Urinary bladder (tissue), 4 donors: Measurements from ENCODE around the gene CGREF1. TPM values are rescaled to one million over a fixed set of nuclear protein-coding genes. Genes with fewer than 3 reads are reported as not detected.
"Not testable (repeated sequence)": the region's sequence is repeated elsewhere in the genome, so short reads cannot be mapped to it uniquely, and the experiment has no call there.

Experiments
- DNase-seq: peaks from one replicate; pipeline ENCODE4 v3.0.0-alpha.2; 2015; ENCODE audit errors: extremely low spot score
- H3K27ac ChIP-seq: one replicate; pipeline ENCODE4 v1.5.1; 2013; ENCODE audit warnings: low read depth, mild to moderate bottlenecking, moderate library complexity
- H3K36me3 ChIP-seq: one replicate; pipeline ENCODE4 v1.6.1; 2013; ENCODE audit warnings: mild to moderate bottlenecking, moderate library complexity; ENCODE audit not compliant: insufficient read depth
- H3K4me1 ChIP-seq: one replicate; pipeline ENCODE4 v1.6.1; 2013; ENCODE audit warnings: mild to moderate bottlenecking, moderate library complexity; ENCODE audit not compliant: insufficient read depth
- H3K4me3 ChIP-seq: one replicate; pipeline ENCODE4 v1.5.1; 2013; ENCODE audit warnings: low read depth, low read length
- WGBS: extraction: QIAGEN DNeasy Blood & Tissue Kit; methylation state at CpG from one replicate; pipeline ENCODE4 v1.1.7; 2013; 5-methylcytosine and 5-hydroxymethylcytosine counted together
- polyA plus RNA-seq: library from polyadenylated mRNA; stranded (reverse); fragments of 200-250 nt; gene quantifications from one replicate; pipeline ENCODE4 v1.2.3, GENCODE V29; 2013
- total RNA-seq: library from RNA; depleted of rRNA; stranded (reverse); fragments of >200 nt; gene quantifications from one replicate; pipeline ENCODE4 v1.2.3, GENCODE V29; 2014
- donor health status: healthy with polysubstance abuse.
- donor health status: healthy.

The CGREF1 gene
- total and polyA plus RNA-seq, 2 donors: 1.0 to 4.1 TPM

DNA sequence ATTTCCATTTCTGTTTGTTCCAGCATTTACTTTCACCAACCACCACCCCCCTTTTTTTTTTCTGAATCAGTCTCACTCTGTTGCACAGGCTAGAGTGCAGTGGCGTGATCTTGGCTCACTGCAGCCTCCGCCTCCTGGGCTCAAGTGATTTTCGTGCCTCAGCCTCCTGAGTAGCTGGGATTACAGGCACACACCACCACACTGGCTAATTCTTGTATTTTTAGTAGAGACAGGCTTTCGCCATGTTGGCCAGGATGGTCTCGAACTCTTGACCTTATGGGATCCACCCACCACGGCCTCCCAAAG, 43.4 kb downstream of the CGREF1 start:
- not testable (repeated sequence) for H3K27ac ChIP-seq, H3K4me3 ChIP-seq, H3K4me1 ChIP-seq, DNase-seq, H3K36me3 ChIP-seq
- WGBS: 65% methylated on average over 6 of the region's 6 CpGs

DNA sequence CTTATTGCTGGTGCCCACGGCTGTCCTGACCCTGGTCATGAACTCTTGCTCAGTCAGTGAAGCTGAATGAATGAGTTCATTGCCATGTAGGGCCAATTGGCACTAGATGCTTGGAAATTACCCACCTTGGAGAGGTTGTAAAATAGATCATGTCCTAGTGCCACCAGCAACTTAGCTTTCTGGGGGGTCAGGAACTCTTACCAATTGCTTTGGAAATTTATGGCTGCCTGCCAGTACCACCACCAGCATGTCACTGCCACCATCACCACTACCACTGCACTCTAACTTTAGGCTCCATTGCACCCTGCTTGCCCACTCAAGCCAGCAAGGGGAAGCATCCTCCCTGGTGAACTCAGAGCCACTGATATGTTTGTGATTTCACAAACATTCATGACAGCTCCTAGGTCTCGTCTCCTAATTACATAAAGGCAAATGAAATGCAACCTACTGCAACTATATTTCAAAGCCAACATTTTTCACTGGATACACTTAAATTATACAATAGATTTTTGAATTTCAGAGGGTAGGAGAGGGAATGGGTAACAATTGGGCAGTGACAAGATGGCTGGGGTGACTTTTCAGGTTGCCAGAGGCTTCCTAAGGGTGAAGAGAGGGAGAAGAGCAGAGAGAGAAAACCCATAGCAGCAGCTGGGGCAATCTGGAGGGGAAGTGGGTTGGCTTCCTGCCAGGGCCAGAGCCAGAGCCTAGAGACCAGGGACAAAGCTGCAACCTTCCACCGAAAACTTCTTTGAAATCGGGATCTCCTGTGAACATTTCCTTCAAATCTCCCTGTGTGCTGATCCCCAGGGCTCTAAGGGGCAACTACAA, 44.0 kb downstream of the CGREF1 start:
- H3K27ac ChIP-seq: no peak overlapping the region
- no peaks in the 10 kb centered on the region for H3K36me3 ChIP-seq
- DNase-seq: no peak
- H3K4me3 ChIP-seq: no peak overlapping the region
- no peaks in the 10 kb centered on the region for H3K4me1 ChIP-seq
- 36% methylated on average over 4 of the region's 4 CpGs for WGBS

GRCh38 chr2:27073782-27074181, 45.1 kb downstream of the CGREF1 start:
- DNase-seq: no peak
- Histone ChIP-seq H3K4me1 (no peaks in the 10 kb centered on the region), H3K36me3 (no peaks in the 10 kb centered on the region), H3K4me3 (no peak overlapping the region), H3K27ac (peak overlapping the region; percentile 67)
- WGBS: 13% methylated on average over 2 of the region's 2 CpGs

DNA sequence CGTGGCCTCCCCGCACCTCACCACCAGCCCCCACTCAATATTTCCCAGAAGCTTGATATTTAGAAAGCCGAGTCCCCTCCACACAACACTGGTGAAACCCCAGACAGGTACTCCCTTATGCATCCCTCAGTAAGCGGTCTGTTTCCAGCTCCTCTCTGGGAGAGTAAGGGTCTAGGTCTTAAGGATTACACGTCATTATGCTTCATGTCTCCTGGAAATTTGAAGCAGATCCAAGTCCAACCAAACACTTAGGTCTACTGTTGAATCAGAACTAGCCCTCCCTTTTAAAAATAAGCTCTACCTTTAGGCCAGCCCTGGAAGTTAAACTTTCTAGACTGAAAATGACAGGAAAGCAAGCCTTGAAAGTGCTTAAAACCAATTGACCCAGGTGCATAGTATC, 46.0 kb downstream of the CGREF1 start:
- no peak overlapping the region for H3K4me3 ChIP-seq
- WGBS: 33% methylated on average over 5 of the region's 5 CpGs
- no peaks in the 10 kb centered on the region for H3K36me3 ChIP-seq
- peak overlapping the region; percentile 97 for H3K27ac ChIP-seq
- no peak for DNase-seq
- no peaks in the 10 kb centered on the region for H3K4me1 ChIP-seq

DNA sequence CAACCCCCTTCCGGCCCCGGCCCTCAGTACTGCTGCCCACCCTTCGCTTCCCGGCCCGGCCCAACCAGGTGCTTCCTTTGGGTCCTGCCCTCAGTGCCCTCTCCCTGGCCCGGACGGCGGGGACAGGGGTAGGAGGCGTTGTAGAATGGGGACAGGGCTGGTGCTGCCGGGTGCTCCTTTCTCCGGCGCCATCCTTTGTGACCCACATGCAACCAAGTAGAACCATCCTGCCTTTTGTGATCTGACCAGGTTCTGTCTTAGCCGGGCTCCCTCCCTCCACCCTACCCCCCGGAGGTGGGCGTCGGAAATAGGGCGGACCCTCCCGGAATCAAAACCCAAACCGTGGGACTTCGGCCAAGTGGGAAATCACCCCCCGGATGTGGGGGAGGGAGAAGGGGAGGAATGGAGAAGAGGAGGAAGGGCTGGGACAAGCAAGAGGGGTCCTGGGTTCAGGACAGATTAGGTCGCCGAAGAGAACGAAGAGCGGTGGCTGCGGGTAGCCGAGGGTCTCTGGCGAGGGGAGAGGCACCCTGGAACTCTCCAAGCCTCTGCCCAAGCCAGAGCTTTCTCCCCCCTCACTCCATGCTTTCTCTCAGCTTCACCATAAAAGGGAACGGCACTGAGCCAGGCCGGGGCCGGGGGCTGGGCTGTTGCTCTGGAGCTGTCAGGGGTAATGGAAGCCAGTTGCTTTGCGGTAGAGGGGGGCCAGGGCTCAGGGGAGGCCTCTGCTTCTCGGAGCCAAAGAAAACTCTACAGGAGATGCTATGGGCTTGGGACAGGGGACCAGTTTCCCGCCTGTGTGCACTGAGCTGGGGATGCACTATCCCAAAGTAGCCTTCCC, 46.7 kb downstream of the CGREF1 start:
- peak overlapping the region; percentile 76 for H3K4me3 ChIP-seq
- WGBS: 2% methylated on average over 34 of the region's 34 CpGs
- H3K4me1 ChIP-seq: no peaks in the 10 kb centered on the region
- peak overlapping the region; percentile 97 for H3K27ac ChIP-seq
- peak; percentile 85 for DNase-seq
- no peaks in the 10 kb centered on the region for H3K36me3 ChIP-seq

- under 1% methylated on average over 86 of the region's 86 CpGs for WGBS
- Histone ChIP-seq H3K27ac (peak within 1 kb of the TSS; percentile 97), H3K4me1 (no peaks in the 10 kb centered on the region), H3K4me3 (peak within 1 kb of the TSS; percentile 76), H3K36me3 (no peaks in the 10 kb centered on the region)
- peak; percentile 66 for DNase-seq
Measured at GRCh38 chr2:27071277-27071989, 47.5 kb downstream of the CGREF1 start, which contains the start of gene OST4. Gene OST4 (minus strand): TSS chr2:27071654.

DNA sequence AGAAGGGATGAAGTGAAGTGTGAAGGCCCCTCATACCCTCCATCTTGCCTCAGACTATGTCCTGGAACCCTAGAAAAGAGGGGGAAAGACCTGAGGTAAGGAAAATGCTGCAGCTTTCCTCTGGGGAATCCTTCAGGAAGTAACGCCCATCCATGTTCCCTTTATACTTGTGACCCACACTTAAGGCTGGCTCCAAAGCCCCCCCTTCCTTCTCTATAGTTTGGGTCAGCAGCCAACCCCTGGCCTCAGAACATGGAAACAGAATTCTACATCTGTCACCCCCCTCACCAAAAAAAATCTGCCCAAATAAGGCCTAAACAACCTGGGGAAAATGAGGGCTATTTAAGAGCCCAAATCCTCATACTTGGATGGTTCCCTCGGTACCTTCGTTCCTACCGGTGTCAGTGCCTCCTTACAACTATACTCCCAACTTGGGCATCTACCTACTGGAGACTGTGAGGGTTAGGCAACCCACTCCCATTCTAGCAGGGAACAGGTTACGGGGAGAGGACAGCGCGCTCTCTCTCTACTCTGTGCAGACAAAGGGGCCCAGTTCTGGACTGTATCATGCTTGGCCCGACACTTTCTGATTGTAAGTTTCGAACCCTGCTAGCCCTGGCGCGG, 48.2 kb downstream of the CGREF1 start:
- H3K27ac ChIP-seq: peak overlapping the region; percentile 79
- H3K36me3 ChIP-seq: no peaks in the 10 kb centered on the region
- peak overlapping the region; percentile 76 for H3K4me3 ChIP-seq
- 4% methylated on average over 11 of the region's 11 CpGs for WGBS
- DNase-seq: no peak
- H3K4me1 ChIP-seq: no peaks in the 10 kb centered on the region

DNA sequence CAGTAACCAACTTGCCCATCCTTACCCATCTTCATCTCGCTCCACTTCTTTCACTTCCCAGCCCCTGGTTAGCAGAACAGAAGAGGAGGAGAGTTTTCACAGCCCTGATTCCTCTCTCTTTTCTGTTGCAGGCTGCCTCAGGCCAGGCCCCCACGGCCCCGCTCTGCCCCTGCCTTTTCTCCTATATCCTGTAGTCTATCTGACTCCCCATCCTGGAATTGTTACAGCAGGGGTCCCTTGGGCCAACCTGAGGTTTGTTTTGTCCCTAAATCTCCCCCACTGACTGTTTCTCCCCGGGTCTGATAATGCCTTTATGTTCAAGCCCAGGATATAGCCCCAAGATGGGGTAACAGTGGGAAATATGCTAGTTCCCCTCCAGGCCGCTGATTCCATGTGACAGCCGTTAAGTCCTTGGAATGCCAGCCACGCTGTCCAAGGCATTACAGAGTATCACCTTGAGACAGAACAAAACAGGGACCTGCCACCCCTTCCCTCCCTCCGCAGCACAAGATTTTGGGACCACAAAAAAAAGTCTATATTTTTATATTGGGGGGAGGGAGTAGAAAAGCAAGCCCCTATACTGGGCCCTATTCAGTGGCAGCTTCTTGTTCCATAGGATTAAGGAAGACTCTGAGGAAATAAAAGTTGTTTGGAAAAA, 48.8 kb downstream of the CGREF1 start:
- no peaks in the 10 kb centered on the region for H3K36me3 ChIP-seq
- H3K4me3 ChIP-seq: peak overlapping the region; percentile 76
- H3K4me1 ChIP-seq: no peaks in the 10 kb centered on the region
- DNase-seq: no peak
- no peak overlapping the region for H3K27ac ChIP-seq
- 78% methylated on average over 8 of the region's 8 CpGs for WGBS

DNA sequence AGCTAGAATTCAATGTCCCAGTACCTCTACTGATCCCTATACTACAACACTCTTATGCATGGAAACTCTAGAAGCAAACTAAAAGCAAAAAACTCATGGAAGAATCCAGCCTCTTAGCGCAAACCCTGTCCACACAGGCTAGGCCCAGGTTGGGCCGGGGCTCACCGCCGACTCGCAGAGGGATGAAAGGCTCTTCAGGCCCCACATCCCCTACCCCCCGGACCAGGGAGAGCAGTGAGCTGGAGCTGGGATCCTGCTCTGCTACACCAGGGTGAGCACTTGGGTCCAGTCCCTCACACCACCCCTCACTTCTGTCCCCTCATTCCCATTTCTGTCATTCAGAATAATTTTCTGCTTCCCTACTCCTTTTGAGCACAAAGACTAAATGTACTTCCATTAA, 49.5 kb downstream of the CGREF1 start:
- no peak for DNase-seq
- 92% methylated on average over 6 of the region's 6 CpGs for WGBS
- Histone ChIP-seq H3K27ac (no peak overlapping the region), H3K4me1 (no peaks in the 10 kb centered on the region), H3K36me3 (no peaks in the 10 kb centered on the region), H3K4me3 (no peak overlapping the region)

- DNase-seq: no peak
- H3K4me1 ChIP-seq: no peaks in the 10 kb centered on the region
- H3K27ac ChIP-seq: no peak overlapping the region
- 88% methylated on average over 5 of the region's 5 CpGs for WGBS
- H3K4me3 ChIP-seq: no peak overlapping the region
- H3K36me3 ChIP-seq: no peaks in the 10 kb centered on the region
Measured at GRCh38 chr2:27067385-27067784, 51.5 kb downstream of the CGREF1 start.

- Histone ChIP-seq H3K36me3 (no peaks in the 10 kb centered on the region), H3K4me3 (no peak overlapping the region), H3K4me1 (no peaks in the 10 kb centered on the region), H3K27ac (no peak overlapping the region)
- WGBS: 87% methylated on average over 3 of the region's 3 CpGs
- no peak for DNase-seq
Measured at GRCh38 chr2:27065128-27065527, 53.8 kb downstream of the CGREF1 start.

DNA sequence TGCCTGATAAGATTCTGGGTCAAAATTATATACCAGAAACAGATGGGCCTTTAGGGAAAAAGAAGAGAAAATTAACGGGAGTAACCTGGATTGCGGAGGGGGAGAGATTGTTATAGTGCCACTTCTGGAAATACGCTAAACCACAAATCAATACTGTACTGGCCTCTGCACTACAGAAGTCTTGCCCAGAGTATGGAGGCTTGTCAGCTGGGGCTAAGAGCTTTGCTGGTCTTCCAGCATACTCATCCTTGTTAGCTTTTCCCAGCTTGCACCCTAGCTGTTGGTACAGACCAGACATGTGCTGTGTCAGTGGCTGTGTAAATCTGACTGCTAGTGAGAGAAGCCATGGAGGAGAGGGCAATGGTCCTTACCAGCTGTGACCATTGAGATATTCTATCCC, 58.6 kb downstream of the CGREF1 start:
- Histone ChIP-seq H3K4me3 (no peak overlapping the region), H3K36me3 (no peaks in the 10 kb centered on the region), H3K27ac (no peak overlapping the region), H3K4me1 (no peaks in the 10 kb centered on the region)
- WGBS: 92% methylated on average over 3 of the region's 3 CpGs
- no peak for DNase-seq
